Heart left ventricle (tissue), 13 donors: Measurements from ENCODE around the gene INPP5K.

Experiments
- CTCF ChIP-seq, 12 donors: fragments of 200-600 bp; sonication (generic) in 4 of 12; IDR thresholded peaks; one replicate each; pipeline versions ENCODE4 v1.5.0 to v1.8.0; 2018 to 2022; ENCODE audit warnings: antibody characterized with exemption in 12 of 12, mild to moderate bottlenecking in 5 of 12
- POLR2A ChIP-seq, 2 donors: fragments of 450-650 bp; IDR thresholded peaks; one replicate each; pipeline ENCODE4 v1.6.1; 2017; ENCODE audit warnings: antibody characterized with exemption in 2 of 2, mild to moderate bottlenecking in 2 of 2, moderate library complexity in 2 of 2
- donor health status: ischemic (EF 13 %, LVEDD 7.1; RV severe dilation, severe dysfunction).
- donor health status: DM: no; HTN: yes; CAD: no.
- donor health status: DM: no; HTN: no; CAD: no.
- donor health status: ischemic (EF 25% LVEDD 6.9; RV normal size, moderate dysfunction).
- donor health status: ischemic (EF 25% LVEDD 5.7; RV mildly dilated, moderate dysfunction).
- donor health status: ischemic (EF 35%, LVEDD 5.7; RV mildly dilated, moderate dysfunction).
- donor health status: nonischemic (EF 11% LVEDD 7.7; RV severe dilation, severe dysfunction).
- donor health status: DM: yes; HTN: yes; CAD: no.
- donor health status: PGD.
- donor health status: ischemic (EF 29% LVEDD 5.4; RV normal size, mild dysfunction).
- donor health status: nonischemic (EF 23%, LVEDD 6.1; RV moderate dilation, normal function).

- no peak for TF ChIP-seq POLR2A (IDR thresholded peaks at IDR 0.05)
- no peak for TF ChIP-seq CTCF (IDR thresholded peaks at IDR 0.05)
Observed at GRCh38 chr17:1558401-1558800, 42.0 kb upstream of the INPP5K start.
